ENCODE results near the gene PCCA.

Gene PCCA

DNA sequence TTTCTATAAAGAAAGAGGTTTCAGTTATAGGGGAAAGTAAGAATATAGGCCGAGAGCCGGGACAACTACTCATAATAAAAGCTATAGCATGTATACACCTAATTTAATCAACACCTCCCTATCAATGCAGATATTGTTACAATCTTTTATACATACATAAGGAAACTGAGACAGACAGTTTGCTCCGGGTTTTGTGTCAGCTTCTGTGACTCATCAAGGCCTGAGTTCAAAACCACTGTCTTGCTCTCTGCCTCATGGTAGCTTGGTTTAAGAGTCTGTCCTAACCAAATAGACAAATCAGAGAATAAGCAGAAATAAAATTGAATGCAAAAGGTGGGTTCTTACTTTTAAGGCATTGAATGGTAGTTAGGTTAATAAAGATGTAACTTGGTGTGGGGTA is 276.8 kb downstream of the PCCA start:
- H3F3A ChIP-seq (ENCODE audit: insufficient read depth, low read length) = no peaks in the 10 kb centered on the region
- H3K79me2 ChIP-seq (ENCODE audit: insufficient read depth, low read length) = no peaks in the 10 kb centered on the region
- H3K4me2 ChIP-seq (ENCODE audit: low read length) = no peak overlapping the region
- H3K4me3 ChIP-seq (ENCODE audit: low read depth, low read length, poor library complexity, severe bottlenecking) = no peak overlapping the region
- no peak for TF ChIP-seq EZH2 (IDR thresholded peaks at IDR 0.05; ENCODE audit: borderline replicate concordance, low read length)
- TF ChIP-seq CTCF (IDR thresholded peaks at IDR 0.05; ENCODE audit: low read length) = no peak
- no peaks in the 10 kb centered on the region for H3K27me3 ChIP-seq (ENCODE audit: insufficient read depth, low read length)
- H3K4me1 ChIP-seq (ENCODE audit: insufficient read depth, low read length, severe bottlenecking) = no peaks in the 10 kb centered on the region
- no peaks in the 10 kb centered on the region for H3K36me3 ChIP-seq (ENCODE audit: insufficient read depth, low read length)
- no peaks in the 10 kb centered on the region for H3K9me2 ChIP-seq (ENCODE audit: low read depth, low read length)
- no peaks in the 10 kb centered on the region for H3K9me3 ChIP-seq (ENCODE audit: low read length)
- H2AFZ ChIP-seq (ENCODE audit: low read length) = no peak overlapping the region
- H3K27ac ChIP-seq (ENCODE audit: low read depth, low read length, poor library complexity, severe bottlenecking) = no peak overlapping the region
- H3K9ac ChIP-seq (ENCODE audit: low read length) = no peak overlapping the region
- H4K20me1 ChIP-seq (ENCODE audit: insufficient read depth, low read length) = no peaks in the 10 kb centered on the region

DNA sequence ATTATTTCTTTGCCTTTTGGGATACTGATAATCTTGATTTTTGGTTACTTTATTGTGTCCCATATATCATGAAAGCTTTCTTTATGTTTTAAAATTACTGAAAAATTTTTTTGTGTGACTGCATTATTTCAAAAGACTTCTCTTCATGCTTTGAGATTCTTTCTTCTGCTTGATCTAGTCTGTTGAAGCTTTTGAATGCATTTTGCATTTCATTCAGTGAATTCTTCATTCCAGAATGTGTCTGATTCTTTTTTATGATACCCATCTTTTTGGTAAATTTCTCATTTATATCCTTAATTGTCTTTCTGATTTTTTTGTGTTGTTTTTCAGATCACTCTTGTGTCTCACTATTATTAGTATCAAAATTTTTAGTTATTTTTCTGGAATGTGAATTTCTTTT is 289.6 kb downstream of the PCCA start:
- Histone ChIP-seq H3F3A (ENCODE audit: insufficient read depth, low read length) (no peaks in the 10 kb centered on the region), H3K4me1 (ENCODE audit: insufficient read depth, low read length, severe bottlenecking) (no peaks in the 10 kb centered on the region), H3K9me2 (ENCODE audit: low read depth, low read length) (no peaks in the 10 kb centered on the region), H3K36me3 (ENCODE audit: insufficient read depth, low read length) (no peaks in the 10 kb centered on the region), H3K27ac (ENCODE audit: low read depth, low read length, poor library complexity, severe bottlenecking) (no peak overlapping the region), H2AFZ (ENCODE audit: low read length) (no peak overlapping the region), H3K27me3 (ENCODE audit: insufficient read depth, low read length) (peaks cover 5% of the 10 kb centered on the region), H3K9me3 (ENCODE audit: low read length) (peaks cover 9% of the 10 kb centered on the region; the same call in 1 of the 2 replicates), H3K79me2 (ENCODE audit: insufficient read depth, low read length) (no peaks in the 10 kb centered on the region), H3K9ac (ENCODE audit: low read length) (no peak overlapping the region), H3K4me3 (ENCODE audit: low read depth, low read length, poor library complexity, severe bottlenecking) (no peak overlapping the region), H3K4me2 (ENCODE audit: low read length) (no peak overlapping the region), H4K20me1 (ENCODE audit: insufficient read depth, low read length) (no peaks in the 10 kb centered on the region)
- TF ChIP-seq CTCF (IDR thresholded peaks at IDR 0.05; ENCODE audit: low read length) = no peak

DNA sequence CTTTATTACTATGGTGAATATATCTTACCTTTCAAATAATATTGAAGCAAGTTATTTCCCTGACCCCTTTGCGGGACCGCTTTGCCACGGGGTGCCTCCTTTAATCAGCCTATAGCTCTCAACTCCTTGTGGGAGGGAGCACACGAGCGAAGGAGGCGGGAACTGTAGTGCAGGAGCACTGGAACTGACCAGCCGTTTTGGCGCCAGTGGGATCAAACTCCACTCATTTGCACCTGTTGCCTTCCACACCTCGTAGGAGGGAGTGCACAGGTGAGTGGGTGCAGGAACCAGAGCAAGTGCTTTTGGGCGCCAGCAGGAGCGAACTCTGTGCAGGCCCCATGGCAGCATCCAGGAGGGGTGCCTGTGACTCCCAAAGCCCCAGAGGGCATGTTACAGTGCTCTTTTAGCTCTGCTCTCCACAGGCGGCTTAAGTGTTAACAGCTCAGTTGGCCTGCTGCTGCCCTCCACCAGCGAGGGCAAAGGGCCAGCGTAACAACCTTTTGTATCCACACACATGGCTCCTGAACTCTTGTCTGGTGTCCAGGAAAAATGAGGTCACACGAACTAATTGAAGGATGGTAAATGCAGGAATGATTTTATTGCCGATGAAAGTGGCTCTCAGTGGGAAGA is 292.8 kb downstream of the PCCA start:
- Histone ChIP-seq H3K4me1 (ENCODE audit: insufficient read depth, low read length, severe bottlenecking) (no peaks in the 10 kb centered on the region), H3F3A (ENCODE audit: insufficient read depth, low read length) (no peaks in the 10 kb centered on the region), H3K79me2 (ENCODE audit: insufficient read depth, low read length) (no peaks in the 10 kb centered on the region), H2AFZ (ENCODE audit: low read length) (no peak overlapping the region), H3K36me3 (ENCODE audit: insufficient read depth, low read length) (no peaks in the 10 kb centered on the region), H3K4me3 (ENCODE audit: low read depth, low read length, poor library complexity, severe bottlenecking) (no peak overlapping the region), H3K9me2 (ENCODE audit: low read depth, low read length) (no peaks in the 10 kb centered on the region), H3K9ac (ENCODE audit: low read length) (no peak overlapping the region), H3K27ac (ENCODE audit: low read depth, low read length, poor library complexity, severe bottlenecking) (no peak overlapping the region), H3K27me3 (ENCODE audit: insufficient read depth, low read length) (peaks cover 5% of the 10 kb centered on the region), H3K4me2 (ENCODE audit: low read length) (no peak overlapping the region), H4K20me1 (ENCODE audit: insufficient read depth, low read length) (no peaks in the 10 kb centered on the region), H3K9me3 (ENCODE audit: low read length) (peaks cover 9% of the 10 kb centered on the region; the same call in 1 of the 2 replicates)
- TF ChIP-seq CTCF (IDR thresholded peaks at IDR 0.05; ENCODE audit: low read length) (no peak), EZH2 (IDR thresholded peaks at IDR 0.05; ENCODE audit: borderline replicate concordance, low read length) (no peak)

Measured in OCI-LY1 (cell line).